ENCODE results near the gene MBD4.
"Not testable (repeated sequence)": the region's sequence is repeated elsewhere in the genome, so short reads cannot be mapped to it uniquely, and the experiment has no call there.

The MBD4 gene

GRCh38 chr3:129439817-129440617 lies at the start of gene MBD4, which contains the start of gene IFT122:
Gene MBD4, minus strand, starts transcription at chr3:129439948. Its CDS starts 115 bp downstream, at chr3:129439833.
Gene IFT122, plus strand, starts transcription at chr3:129440224. Its CDS starts 107 bp downstream, at chr3:129440331.
- DNase-seq (ENCODE audit: low spot score): peak; percentile 99

GRCh38 chr3:129489258-129489657 lies 49.5 kb upstream of the MBD4 start:
- not testable (repeated sequence) for DNase-seq (ENCODE audit: low spot score)

- DNase-seq (ENCODE audit: low spot score): not testable (repeated sequence)
These were observed 48.2 kb upstream of the MBD4 start for GRCh38 chr3:129487868-129488335.

- no peak for DNase-seq (ENCODE audit: low spot score)
These were observed 47.6 kb upstream of the MBD4 start for GRCh38 chr3:129487183-129487867.

- DNase-seq (ENCODE audit: low spot score): no peak
These were observed 46.9 kb upstream of the MBD4 start for GRCh38 chr3:129486664-129487035.

GRCh38 chr3:129485721-129486663 lies 46.2 kb upstream of the MBD4 start:
- DNase-seq (ENCODE audit: low spot score): peak; percentile 50

- DNase-seq (ENCODE audit: low spot score): not testable (repeated sequence)
These were observed 45.4 kb upstream of the MBD4 start for GRCh38 chr3:129485146-129485545.

- DNase-seq (ENCODE audit: low spot score): no peak
These were observed 44.1 kb upstream of the MBD4 start for GRCh38 chr3:129483870-129484269.

GRCh38 chr3:129482721-129483120 lies 43.0 kb upstream of the MBD4 start:
- DNase-seq (ENCODE audit: low spot score): no peak

GRCh38 chr3:129481766-129482332 lies 42.1 kb upstream of the MBD4 start:
- DNase-seq (ENCODE audit: low spot score): peak; percentile 28

GRCh38 chr3:129481225-129481765 lies 41.5 kb upstream of the MBD4 start:
- DNase-seq (ENCODE audit: low spot score): not testable (repeated sequence)

- no peak for DNase-seq (ENCODE audit: low spot score)
These were observed 36.8 kb upstream of the MBD4 start for GRCh38 chr3:129476586-129476985.

- DNase-seq (ENCODE audit: low spot score): no peak
These were observed 36.1 kb upstream of the MBD4 start for GRCh38 chr3:129475863-129476262.

GRCh38 chr3:129474984-129475804 lies 35.4 kb upstream of the MBD4 start:
- no peak for DNase-seq (ENCODE audit: low spot score)

GRCh38 chr3:129473769-129474152 lies 34.0 kb upstream of the MBD4 start:
- DNase-seq (ENCODE audit: low spot score): no peak

- no peak for DNase-seq (ENCODE audit: low spot score)
These were observed 33.5 kb upstream of the MBD4 start for GRCh38 chr3:129473067-129473768.

- DNase-seq (ENCODE audit: low spot score): no peak
These were observed 31.1 kb upstream of the MBD4 start for GRCh38 chr3:129470861-129471260.

GRCh38 chr3:129469026-129469425 lies 29.3 kb upstream of the MBD4 start:
- DNase-seq (ENCODE audit: low spot score): no peak

GRCh38 chr3:129467932-129468331 lies 28.2 kb upstream of the MBD4 start:
- DNase-seq (ENCODE audit: low spot score): no peak

GRCh38 chr3:129463716-129464115 lies 24.0 kb upstream of the MBD4 start:
- DNase-seq (ENCODE audit: low spot score): no peak

Measured in hepatic stellate cell (primary cell).